Colonic mucosa (tissue), 4 donors: ENCODE data around the gene KLF1. TPM values are rescaled to one million over a fixed set of nuclear protein-coding genes. Genes with fewer than 3 reads are reported as not detected.

ENCODE experiments used
- DNase-seq: peaks from one replicate; pipeline ENCODE4 v3.0.0-alpha.2; 2020
- H3K27ac ChIP-seq: fragments of 200-600 bp; one replicate; pipeline ENCODE4 v1.8.0; 2021
- H3K27me3 ChIP-seq: fragments of 200-600 bp; one replicate; pipeline ENCODE4 v1.8.0; 2021
- H3K36me3 ChIP-seq: fragments of 200-600 bp; one replicate; pipeline ENCODE4 v1.8.0; 2021
- H3K4me1 ChIP-seq: fragments of 200-600 bp; one replicate; pipeline ENCODE4 v1.8.0; 2021; ENCODE audit warnings: mild to moderate bottlenecking
- H3K4me3 ChIP-seq: fragments of 200-600 bp; one replicate; pipeline ENCODE4 v1.8.0; 2021
- H3K9ac ChIP-seq, 2 donors: one replicate each; pipeline ENCODE4 v1.7.0; 2013; ENCODE audit warnings: control low read depth in 2 of 2, low read depth in 2 of 2, low read length in 2 of 2
- H3K9me3 ChIP-seq: fragments of 200-600 bp; one replicate; pipeline ENCODE4 v1.8.0; 2021
- intact Hi-C: fragments of 100-400 bp; cut with DNase I; formaldehyde crosslinking; loops from one replicate; pipeline ENCODE4 v1.14.1; 2022
- total RNA-seq, 2 donors: library from RNA; stranded (reverse); fragmentation: NEBNext Ultra II Directional in 1 of 2; extraction: Animal tissue kit (Norgen Biotek cat#: 25700) in 1 of 2; gene quantifications; one replicate each; pipeline ENCODE4 v1.2.1, GENCODE V29; 2021
- TF ChIP-seq, protein P1 (sequence below): fragments of 200-600 bp; IDR thresholded peaks from one replicate; pipeline ENCODE4 v1.8.0; 2022; ENCODE audit warnings: antibody characterized with exemption, mild to moderate bottlenecking
- donor health status: healthy.
- donor health status: DM: no; HTN: no; CAD: no.
- donor health status: DM: no; HTN: no; CAD: no.

Gene KLF1
- total RNA-seq, 2 donors from 2014 or later = 0.25 TPM; not detected in 1

DNA sequence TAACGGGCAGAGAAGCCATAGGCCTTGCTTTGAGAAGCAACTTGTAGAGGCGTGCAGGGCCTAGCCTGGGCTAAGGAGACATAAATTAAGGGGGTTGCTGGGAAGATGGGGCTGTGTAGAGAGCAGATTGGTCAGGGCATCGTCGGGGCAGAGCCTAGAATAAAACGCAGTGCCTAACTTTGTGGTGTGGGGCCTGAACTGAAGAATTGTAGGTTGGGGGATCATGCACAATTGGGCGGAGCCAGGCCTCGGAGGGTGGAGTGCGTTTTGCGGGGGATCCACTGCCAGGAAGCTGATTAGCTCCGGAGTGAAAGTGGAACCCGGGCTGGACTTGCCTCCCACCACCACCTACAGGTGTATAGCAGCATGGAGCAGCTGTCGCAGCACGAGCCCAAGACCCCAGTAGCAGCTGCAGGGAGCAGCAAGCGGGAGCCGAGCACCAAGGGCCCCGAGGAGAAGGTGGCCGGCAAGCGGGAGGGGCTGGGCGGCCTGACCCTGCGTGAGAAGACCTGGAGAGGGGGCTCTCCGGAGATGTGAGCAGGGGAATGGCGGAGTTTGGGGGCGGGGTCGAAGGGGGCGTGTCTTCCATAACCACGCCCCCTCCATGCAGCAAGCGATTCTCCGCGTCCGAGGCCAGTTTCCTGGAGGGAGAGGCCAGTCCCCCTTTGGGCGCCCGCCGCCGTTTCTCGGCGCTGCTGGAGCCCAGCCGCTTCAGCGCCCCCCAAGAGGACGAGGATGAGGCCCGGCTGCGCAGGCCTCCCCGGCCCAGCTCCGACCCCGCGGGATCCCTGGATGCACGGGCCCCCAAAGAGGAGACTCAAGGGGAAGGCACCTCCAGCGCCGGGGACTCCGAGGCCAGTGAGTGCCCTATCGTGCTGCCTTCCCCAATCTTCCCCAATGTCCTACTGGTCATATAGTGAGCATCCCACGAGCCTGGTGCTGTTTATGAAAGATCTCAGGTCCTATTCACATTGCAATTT lies 19.6 kb downstream of the KLF1 start:
- Histone ChIP-seq H3K4me3 (peak overlapping the region; percentile 47), H3K9me3 (no peaks in the 10 kb centered on the region), H3K27ac (no peak overlapping the region), H3K27me3 (no peaks in the 10 kb centered on the region), H3K4me1 (peaks cover 11% of the 10 kb centered on the region), H3K9ac (peak overlapping the region; percentile 61 to 63), H3K36me3 (no peaks in the 10 kb centered on the region)
- TF ChIP-seq, protein P1, sequence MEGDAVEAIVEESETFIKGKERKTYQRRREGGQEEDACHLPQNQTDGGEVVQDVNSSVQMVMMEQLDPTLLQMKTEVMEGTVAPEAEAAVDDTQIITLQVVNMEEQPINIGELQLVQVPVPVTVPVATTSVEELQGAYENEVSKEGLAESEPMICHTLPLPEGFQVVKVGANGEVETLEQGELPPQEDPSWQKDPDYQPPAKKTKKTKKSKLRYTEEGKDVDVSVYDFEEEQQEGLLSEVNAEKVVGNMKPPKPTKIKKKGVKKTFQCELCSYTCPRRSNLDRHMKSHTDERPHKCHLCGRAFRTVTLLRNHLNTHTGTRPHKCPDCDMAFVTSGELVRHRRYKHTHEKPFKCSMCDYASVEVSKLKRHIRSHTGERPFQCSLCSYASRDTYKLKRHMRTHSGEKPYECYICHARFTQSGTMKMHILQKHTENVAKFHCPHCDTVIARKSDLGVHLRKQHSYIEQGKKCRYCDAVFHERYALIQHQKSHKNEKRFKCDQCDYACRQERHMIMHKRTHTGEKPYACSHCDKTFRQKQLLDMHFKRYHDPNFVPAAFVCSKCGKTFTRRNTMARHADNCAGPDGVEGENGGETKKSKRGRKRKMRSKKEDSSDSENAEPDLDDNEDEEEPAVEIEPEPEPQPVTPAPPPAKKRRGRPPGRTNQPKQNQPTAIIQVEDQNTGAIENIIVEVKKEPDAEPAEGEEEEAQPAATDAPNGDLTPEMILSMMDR = no peak
- DNase-seq = peak; percentile 71
- intact Hi-C loops = no loop called here

- no peak overlapping the region for H3K27ac ChIP-seq
- no peaks in the 10 kb centered on the region for H3K9me3 ChIP-seq
- H3K4me3 ChIP-seq = no peak overlapping the region
- TF ChIP-seq, protein P1 = no peak
- DNase-seq = no peak
- intact Hi-C loops = no loop called here
- no peak overlapping the region for H3K9ac ChIP-seq
- no peaks in the 10 kb centered on the region for H3K27me3 ChIP-seq
- H3K4me1 ChIP-seq = peaks cover 11% of the 10 kb centered on the region
- H3K36me3 ChIP-seq = no peaks in the 10 kb centered on the region
Observed at GRCh38 chr19:12866416-12867119, 20.4 kb downstream of the KLF1 start.

GRCh38 chr19:12865746-12866415 lies 21.1 kb downstream of the KLF1 start:
- H3K9me3 ChIP-seq = no peaks in the 10 kb centered on the region
- H3K27ac ChIP-seq = no peak overlapping the region
- H3K9ac ChIP-seq = no peak overlapping the region
- no peak overlapping the region for H3K4me3 ChIP-seq
- DNase-seq = no peak
- no peaks in the 10 kb centered on the region for H3K27me3 ChIP-seq
- intact Hi-C loops = no loop called here
- H3K36me3 ChIP-seq = no peaks in the 10 kb centered on the region
- TF ChIP-seq, protein P1 = no peak
- H3K4me1 ChIP-seq = peaks cover 11% of the 10 kb centered on the region

DNA sequence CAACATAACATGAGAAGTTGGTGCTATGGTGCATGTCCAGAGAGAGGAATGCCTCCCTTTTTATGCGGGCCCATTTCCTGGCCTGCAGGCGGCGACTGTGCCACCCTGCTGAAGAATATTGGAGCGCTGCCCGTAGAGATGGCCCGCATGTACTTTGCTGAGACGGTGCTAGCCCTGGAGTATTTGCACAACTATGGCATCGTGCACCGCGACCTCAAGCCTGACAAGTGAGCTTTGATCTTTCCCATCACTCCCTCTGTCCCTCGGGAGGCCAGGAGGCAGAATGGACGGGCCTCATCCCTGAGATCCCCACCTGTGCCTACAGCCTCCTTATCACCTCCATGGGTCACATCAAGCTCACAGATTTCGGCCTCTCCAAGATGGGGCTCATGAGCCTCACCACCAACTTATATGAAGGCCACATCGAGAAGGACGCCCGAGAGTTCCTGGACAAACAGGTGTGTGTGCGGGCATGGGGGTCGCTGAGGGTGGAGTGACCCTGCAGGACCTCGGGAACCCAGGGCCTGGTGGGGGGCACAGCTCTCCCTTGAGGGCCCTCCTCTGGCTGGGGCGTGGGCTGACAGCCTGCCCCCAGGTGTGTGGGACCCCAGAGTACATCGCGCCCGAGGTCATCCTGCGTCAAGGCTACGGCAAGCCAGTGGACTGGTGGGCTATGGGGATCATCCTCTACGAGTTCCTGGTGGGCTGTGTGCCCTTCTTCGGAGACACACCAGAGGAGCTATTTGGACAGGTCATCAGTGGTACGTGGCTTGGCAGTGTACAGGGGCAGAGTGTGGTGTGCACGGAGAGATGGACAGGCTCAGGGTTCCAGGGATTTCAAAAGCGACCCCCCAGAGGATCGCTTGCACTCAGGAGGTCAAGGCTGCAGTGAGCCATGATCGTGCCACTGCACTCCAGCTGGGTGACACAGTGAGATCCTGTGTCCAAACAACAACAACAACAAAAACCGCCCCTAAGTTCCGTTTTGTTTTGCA lies 22.0 kb downstream of the KLF1 start:
- no peaks in the 10 kb centered on the region for H3K27me3 ChIP-seq
- no peaks in the 10 kb centered on the region for H3K9me3 ChIP-seq
- H3K27ac ChIP-seq = no peak overlapping the region
- intact Hi-C loops = no loop called here
- no peak for DNase-seq
- TF ChIP-seq, protein P1 = no peak
- H3K4me1 ChIP-seq = peaks cover 11% of the 10 kb centered on the region
- no peaks in the 10 kb centered on the region for H3K36me3 ChIP-seq
- H3K4me3 ChIP-seq = no peak overlapping the region
- H3K9ac ChIP-seq = no peak overlapping the region
